A549 (cell line): ENCODE measurements around the gene NDEL1. TPM values are rescaled to one million over a fixed set of nuclear protein-coding genes. Genes with fewer than 3 reads are reported as not detected.

Experiments
- ATAC-seq, 2 experiments: fragments of 200-7000 bp in 1 of 2; fragments of >200 bp in 1 of 2; cut with Nextera tagmentation in 1 of 2; cut with Tn5 transposase in 1 of 2; 3 replicates each; pipeline versions ENCODE4 v1.8.0 to v1.9.1; 2018 to 2020; ENCODE audit warnings: mild to moderate bottlenecking in 1 of 2, moderate library complexity in 1 of 2
- CTCF ChIA-PET: fragments of 300-600 bp; sonication (Branson Sonifier 250); formaldehyde crosslinking; extraction: SDS; loops from one replicate; lab custom pipeline; 2021; ENCODE audit warnings: antibody characterized with exemption, inconsistent platforms; lab: Yijun Ruan, JAX
- POLR2A ChIA-PET: fragments of 350-600 bp; formaldehyde crosslinking; extraction: SDS; loops from one replicate; lab custom pipeline; 2021; ENCODE audit warnings: antibody characterized with exemption, inconsistent platforms; lab: Yijun Ruan, JAX
- DNase-seq, 2 experiments: peaks; one replicate each; pipeline versions ENCODE4 v3.0.0 to v3.0.0-alpha.2; 2011 to 2016; ENCODE audit warnings: low read depth in 1 of 2, low spot score in 1 of 2
- FAIRE-seq: peaks from 2 replicates; lab custom pipeline; 2011; peaks lifted over from hg19 to GRCh38; lab: Jason Lieb, UNC
- H3K27ac ChIP-seq, 2 experiments: fragments of >200 bp; sonication (Bioruptor Twin); formaldehyde crosslinking; 3 replicates each; pipeline ENCODE4 v1.5.1; 2016 to 2017
- H3K4me1 ChIP-seq: fragments of >200 bp; sonication (Bioruptor Twin); formaldehyde crosslinking; 3 replicates; pipeline ENCODE4 v1.6.1; 2016
- H3K4me2 ChIP-seq: fragments of >200 bp; sonication (Bioruptor Twin); formaldehyde crosslinking; 3 replicates; pipeline ENCODE4 v1.6.1; 2016
- H3K4me3 ChIP-seq: fragments of >200 bp; sonication (Bioruptor Twin); formaldehyde crosslinking; 3 replicates; pipeline ENCODE4 v1.5.1; 2016
- H3K9me3 ChIP-seq: fragments of >200 bp; sonication (Bioruptor Twin); formaldehyde crosslinking; 3 replicates; pipeline ENCODE4 v1.6.1; 2016
- CBX8 ChIP-seq: fragments of 200-600 bp; sonication (generic); IDR thresholded peaks from 2 replicates; pipeline ENCODE4 v1.6.1; 2016
- CEBPB ChIP-seq, 2 experiments: fragments of >200 bp in 1 of 2; sonication (Bioruptor Twin) in 1 of 2; formaldehyde crosslinking in 1 of 2; IDR thresholded peaks; 2 replicates each; pipeline ENCODE4 v1.6.1; 2012 to 2016
- CHD2 ChIP-seq: fragments of 150-350 bp; IDR thresholded peaks from 2 replicates; pipeline ENCODE4 v1.6.1; 2014; ENCODE audit warnings: low read length; ENCODE audit not compliant: partially characterized antibody
- EHMT2 ChIP-seq: fragments of 200-600 bp; sonication (generic); IDR thresholded peaks from 2 replicates; pipeline ENCODE4 v1.6.1; 2016; ENCODE audit warnings: antibody characterized with exemption, low read depth, mild to moderate bottlenecking, moderate library complexity
- FOSB ChIP-seq: fragments of 250-450 bp; sonication (Bioruptor Pico); IDR thresholded peaks from 2 replicates; pipeline ENCODE4 v1.5.0; 2020; ENCODE audit warnings: mild to moderate bottlenecking, moderate library complexity
- GATA3 ChIP-seq: IDR thresholded peaks from 2 replicates; pipeline ENCODE4 v1.6.1; 2012; ENCODE audit warnings: borderline replicate concordance
- HMGXB4 ChIP-seq: fragments of 250-450 bp; sonication (Bioruptor Pico); IDR thresholded peaks from 2 replicates; pipeline ENCODE4 v1.5.0; 2021; ENCODE audit warnings: mild to moderate bottlenecking, moderate library complexity, borderline replicate concordance
- HOXB13 ChIP-seq: fragments of 250-450 bp; sonication (Bioruptor Pico); IDR thresholded peaks from 2 replicates; pipeline ENCODE4 v1.5.0; 2020; ENCODE audit warnings: low read depth, mild to moderate bottlenecking, moderate library complexity
- HOXB5 ChIP-seq: fragments of 250-450 bp; sonication (Bioruptor Pico); IDR thresholded peaks from 2 replicates; pipeline ENCODE4 v1.5.0; 2020; ENCODE audit warnings: mild to moderate bottlenecking, moderate library complexity
- KDM1A ChIP-seq: fragments of 200-600 bp; sonication (generic); IDR thresholded peaks from 2 replicates; pipeline ENCODE4 v1.6.1; 2016; ENCODE audit warnings: low read depth, mild to moderate bottlenecking
- MAZ ChIP-seq: fragments of 150-350 bp; IDR thresholded peaks from 2 replicates; pipeline ENCODE4 v1.6.1; 2014; ENCODE audit warnings: antibody characterized with exemption, low read depth, low read length, borderline replicate concordance
- NFE2L2 ChIP-seq: fragments of 150-350 bp; conservative IDR thresholded peaks from 2 replicates; pipeline ENCODE4 v1.6.1; 2014; ENCODE audit warnings: low read length
- NR3C1 ChIP-seq: fragments of >200 bp; sonication (Bioruptor Twin); formaldehyde crosslinking; IDR thresholded peaks from 3 replicates; pipeline ENCODE4 v1.6.1; 2017
- POLR2AphosphoS2 ChIP-seq: conservative IDR thresholded peaks from 2 replicates; pipeline ENCODE4 v1.6.1; 2012; ENCODE audit warnings: low read length, improper control_type of control experiment, inconsistent platforms
- REST ChIP-seq: fragments of 200-600 bp; sonication (generic); IDR thresholded peaks from 2 replicates; pipeline ENCODE4 v1.6.1; 2016; ENCODE audit warnings: antibody characterized with exemption, mild to moderate bottlenecking, moderate library complexity
- RFX5 ChIP-seq: fragments of 450-650 bp; IDR thresholded peaks from 2 replicates; pipeline ENCODE4 v1.7.1; 2014; ENCODE audit warnings: antibody characterized with exemption, mild to moderate bottlenecking, moderate library complexity
- RNF2 ChIP-seq: fragments of 200-600 bp; sonication (generic); IDR thresholded peaks from 2 replicates; pipeline ENCODE4 v1.6.1; 2016; ENCODE audit warnings: low read depth, mild to moderate bottlenecking, antibody characterized with exemption, moderate library complexity, borderline replicate concordance
- SMC3 ChIP-seq: fragments of >200 bp; sonication (Bioruptor Twin); formaldehyde crosslinking; IDR thresholded peaks from 3 replicates; pipeline ENCODE4 v1.6.1; 2018; ENCODE audit warnings: inconsistent platforms
- TFCP2L1 ChIP-seq: fragments of 250-450 bp; sonication (Bioruptor Pico); IDR thresholded peaks from 2 replicates; pipeline ENCODE4 v1.5.0; 2021; ENCODE audit warnings: mild to moderate bottlenecking
- ZC3H11A ChIP-seq: fragments of 450-650 bp; IDR thresholded peaks from 2 replicates; pipeline ENCODE4 v1.6.1; 2014; ENCODE audit warnings: antibody characterized with exemption, mild to moderate bottlenecking
- ZFP36 ChIP-seq: fragments of 450-650 bp; IDR thresholded peaks from 2 replicates; pipeline ENCODE4 v1.6.1; 2014; ENCODE audit warnings: borderline replicate concordance; ENCODE audit not compliant: partially characterized antibody
- ZNF302 ChIP-seq: fragments of 250-450 bp; sonication (Bioruptor Pico); IDR thresholded peaks from 2 replicates; pipeline ENCODE4 v1.9.0; 2021; ENCODE audit warnings: inconsistent platforms, mild to moderate bottlenecking, moderate library complexity
- WGBS: methylation state at CpG from one replicate; pipeline ENCODE4 v1.1.6; 2017; ENCODE audit errors: missing lambda C conversion rate; 5-methylcytosine and 5-hydroxymethylcytosine counted together
- polyA plus RNA-seq, 4 experiments: library from polyadenylated mRNA; depleted of rRNA in 3 of 4; stranded (reverse); fragments of >200 nt; fragmentation: RNase III in 1 of 4; extraction: RNeasy Plus Mini Kit Qiagen cat#74134 plus additional on column Dnase treatment in 1 of 4; gene quantifications; 2 replicates in 3 of 4; 3 replicates in 1 of 4; pipeline ENCODE4 v1.2.3, GENCODE V29; 2011 to 2017
- TF ChIP-seq, protein P1 (sequence below): fragments of >200 bp; sonication (Bioruptor Twin); formaldehyde crosslinking; IDR thresholded peaks from 2 replicates; pipeline ENCODE4 v1.6.1; 2016

The NDEL1 gene
- polyA plus RNA-seq, 2 of the 4 experiments (the other 2 are of a cell fraction), result 53.3 to 91.0 TPM

GRCh38 chr17:8426802-8427201 lies 8.9 kb upstream of the NDEL1 start:
- H3K9me3 ChIP-seq, result no peaks in the 10 kb centered on the region
- no peak for TF ChIP-seq GATA3
- TF ChIP-seq REST, result no peak
- TF ChIP-seq KDM1A, result no peak
- TF ChIP-seq ZNF302 (CRISPR knock-in tag), result no peak
- TF ChIP-seq CEBPB (IDR thresholded peaks at IDR 0.05), result no peak
- TF ChIP-seq CHD2, result no peak
- TF ChIP-seq ZFP36, result no peak
- TF ChIP-seq ZC3H11A, result no peak
- no peak for TF ChIP-seq EHMT2
- TF ChIP-seq RFX5, result no peak
- no peak for TF ChIP-seq HOXB5 (CRISPR knock-in tag)
- TF ChIP-seq, all 56 proteins: peak for 0
- WGBS, result 88% methylated on average over 3 of the region's 3 CpGs
- POLR2A ChIA-PET, result interaction anchor here (0.6 to 2.0 kb wide), 2 partner anchors 9 kb away, joined by 3 to 9 read pairs; partner anchors contain the start of gene NDEL1
- CTCF ChIA-PET, result interaction anchor here (0.6 to 3.5 kb wide), 6 partner anchors 9 to 319 kb away, joined by 3 to 22 read pairs (median 4); partner anchors contain the start of gene NDEL1
- DNase-seq, result no peak
- Histone ChIP-seq H3K4me1 (peaks cover 1% of the 10 kb centered on the region; the same call in 2 of the 3 replicates), H3K4me3 (no peak overlapping the region), H3K27ac (no peak overlapping the region), H3K4me2 (no peak overlapping the region)
- FAIRE-seq, result no peak
- ATAC-seq, result no peak

- FAIRE-seq, result no peak
- POLR2A ChIA-PET, result no interaction called here
- no peak for TF ChIP-seq MAZ
- TF ChIP-seq, protein P1, sequence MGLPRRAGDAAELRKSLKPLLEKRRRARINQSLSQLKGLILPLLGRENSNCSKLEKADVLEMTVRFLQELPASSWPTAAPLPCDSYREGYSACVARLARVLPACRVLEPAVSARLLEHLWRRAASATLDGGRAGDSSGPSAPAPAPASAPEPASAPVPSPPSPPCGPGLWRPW, result no peak
- TF ChIP-seq HOXB13 (CRISPR knock-in tag), result no peak
- TF ChIP-seq TFCP2L1, result no peak
- no peak for TF ChIP-seq RNF2
- TF ChIP-seq HMGXB4 (CRISPR knock-in tag), result no peak
- TF ChIP-seq NFE2L2, result no peak
- TF ChIP-seq POLR2AphosphoS2, result no peak
- TF ChIP-seq CBX8, result no peak
- TF ChIP-seq SMC3, result no peak
- TF ChIP-seq RFX5, result no peak
- no peak for TF ChIP-seq KDM1A
- no peak for TF ChIP-seq NR3C1
- TF ChIP-seq FOSB (CRISPR knock-in tag), result no peak
- TF ChIP-seq CHD2, result no peak
- TF ChIP-seq, all 56 proteins: peak for 0
- Histone ChIP-seq H3K4me3 (no peak overlapping the region), H3K4me1 (no peaks in the 10 kb centered on the region), H3K27ac (no peak overlapping the region), H3K4me2 (no peak overlapping the region), H3K9me3 (no peaks in the 10 kb centered on the region)
- CTCF ChIA-PET, result interaction anchor here (1.2 to 3.3 kb wide), 3 partner anchors 21 to 316 kb away, joined by 6 to 19 read pairs (median 6); no protein-coding TSS in a partner anchor
- no peak for DNase-seq
- ATAC-seq, result no peak
- 73% methylated on average over 7 of the region's 7 CpGs for WGBS
These were observed 4.7 kb upstream of the NDEL1 start for GRCh38 chr17:8430966-8431365.
